Stromal cell of bone marrow (primary cell): ENCODE data around the gene MLC1.
A peak's percentile ranks its signal among the peaks of the same experiment; 100 is the strongest.
"Not testable (repeated sequence)": the region's sequence is repeated elsewhere in the genome, so short reads cannot be mapped to it uniquely, and the experiment has no call there.

Experiments used
- DNase-seq: peaks from one replicate; pipeline ENCODE4 v3.0.0-alpha.2; 2012; ENCODE audit warnings: low read depth

Gene MLC1

DNA sequence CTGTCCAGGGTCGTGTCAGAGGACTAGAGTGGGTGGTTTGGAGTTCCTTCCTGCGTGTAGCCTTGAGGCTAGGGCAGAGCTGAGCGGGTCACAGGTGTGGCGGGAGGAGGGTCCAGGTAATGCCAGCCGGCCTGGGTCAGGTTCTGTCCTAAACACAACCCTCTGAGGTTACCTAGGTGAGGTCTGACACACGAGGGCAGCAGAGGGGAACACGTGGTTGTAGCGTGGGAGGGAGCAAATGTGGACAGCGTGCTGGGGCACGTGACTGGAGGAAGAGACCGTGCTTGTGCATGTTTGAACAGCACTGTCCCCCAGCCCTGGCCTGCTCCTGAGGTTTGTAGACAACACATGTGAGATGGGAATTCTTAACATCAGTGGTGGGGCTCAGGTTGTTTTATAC is 17.7 kb upstream of the MLC1 start:
- no peak for DNase-seq

DNA sequence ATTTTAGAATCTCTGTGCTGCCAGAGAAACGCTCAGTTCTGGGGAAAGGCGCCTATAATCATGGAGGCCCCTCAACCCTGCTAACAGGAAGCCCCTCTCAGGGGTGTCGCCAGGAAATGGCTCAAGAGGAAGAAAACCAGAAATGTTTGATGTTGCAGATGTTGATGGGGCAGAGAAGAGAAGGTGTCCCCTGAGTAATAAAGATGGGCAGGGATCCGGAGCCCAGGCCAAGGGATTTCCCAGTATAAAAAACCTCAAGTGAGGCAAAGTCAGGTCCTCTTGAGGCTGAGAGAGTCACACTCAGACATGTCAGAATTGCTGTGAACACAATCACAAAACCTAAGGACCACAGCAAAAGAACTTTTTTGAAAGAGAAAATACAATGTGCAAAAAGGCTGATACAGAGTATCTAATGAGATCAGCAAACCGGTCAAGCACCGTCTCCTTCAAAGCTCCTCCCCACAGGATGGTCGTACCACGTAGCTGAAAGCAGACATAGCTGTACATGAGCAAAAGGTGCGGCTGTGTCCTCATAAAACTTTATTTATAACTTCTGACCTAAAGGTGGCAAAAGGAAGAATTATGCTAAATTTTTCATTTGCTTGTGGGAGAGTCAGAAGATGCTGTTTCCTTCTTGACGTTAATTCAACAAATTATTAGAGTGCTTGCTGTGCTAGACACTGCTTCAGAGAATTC is 16.8 kb upstream of the MLC1 start:
- no peak for DNase-seq

DNA sequence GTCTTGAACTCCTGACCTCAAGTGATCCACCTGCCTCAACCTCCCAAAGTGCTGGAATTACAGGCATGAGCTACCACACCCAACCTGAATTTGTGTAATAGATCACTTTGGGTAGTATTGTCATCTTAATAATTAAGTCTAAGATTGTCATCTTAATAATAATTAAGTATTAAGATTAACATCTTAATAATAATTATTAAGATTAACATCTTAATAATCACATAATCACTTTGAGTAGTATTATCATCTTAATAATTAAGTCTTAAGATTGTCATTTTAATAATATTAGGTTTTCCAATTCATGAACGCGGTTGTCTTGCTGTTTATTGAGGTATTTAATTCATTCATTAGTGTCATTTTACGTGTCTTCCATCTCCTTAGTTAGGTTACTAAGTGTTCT is 12.8 kb upstream of the MLC1 start:
- DNase-seq, result no peak

DNA sequence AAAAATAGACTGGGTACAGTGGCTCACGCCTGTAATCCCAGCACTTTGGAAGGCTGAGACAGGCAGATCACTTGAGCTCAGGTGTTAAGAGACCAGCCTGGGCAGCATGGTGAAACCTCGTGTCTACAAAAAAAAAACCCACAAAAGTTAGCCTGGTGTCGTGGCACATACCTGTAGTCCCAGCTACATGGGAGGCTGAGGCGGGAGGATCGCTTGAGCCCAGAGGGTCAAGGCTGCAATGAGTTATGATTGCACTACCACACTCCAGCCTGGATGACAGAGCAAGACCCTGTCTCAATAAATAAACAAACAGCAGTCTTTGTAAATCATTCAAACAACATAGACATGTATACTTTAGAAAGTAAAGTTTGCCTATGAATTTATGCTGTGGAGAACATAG is 7.1 kb upstream of the MLC1 start:
- DNase-seq, result no peak

DNA sequence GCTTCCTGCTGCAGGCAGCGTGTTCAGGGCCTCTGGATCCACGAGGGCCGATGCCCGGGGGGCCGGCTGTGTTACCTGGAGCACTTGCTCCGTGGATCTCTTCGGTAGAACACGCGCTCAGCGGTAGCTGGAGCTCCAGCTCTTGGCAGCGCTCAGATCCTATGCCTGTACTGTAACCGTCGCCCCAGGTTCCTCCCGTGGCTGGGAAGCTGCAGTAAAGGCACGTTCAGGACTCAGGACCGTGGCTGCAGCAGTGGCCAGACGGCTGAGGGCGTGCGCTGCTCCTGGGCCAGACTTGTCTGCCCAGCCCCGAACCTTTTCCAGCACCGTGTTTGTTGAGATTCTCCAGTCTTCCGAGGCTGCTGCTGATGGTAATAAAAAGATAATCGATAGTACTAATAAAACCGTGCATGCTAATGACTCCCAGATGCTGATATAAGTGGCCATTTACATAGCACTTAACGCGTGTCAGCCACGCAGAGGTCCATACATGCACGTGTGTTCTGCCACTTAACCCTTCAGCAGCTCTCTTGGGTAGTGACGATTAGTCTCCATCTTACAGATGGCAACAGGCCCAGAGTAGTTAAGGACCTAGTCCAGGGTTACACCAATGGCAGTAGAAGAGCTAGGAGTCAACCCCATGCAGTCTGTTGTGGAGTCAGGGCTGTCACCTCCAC is 6.0 kb upstream of the MLC1 start:
- no peak for DNase-seq

DNA sequence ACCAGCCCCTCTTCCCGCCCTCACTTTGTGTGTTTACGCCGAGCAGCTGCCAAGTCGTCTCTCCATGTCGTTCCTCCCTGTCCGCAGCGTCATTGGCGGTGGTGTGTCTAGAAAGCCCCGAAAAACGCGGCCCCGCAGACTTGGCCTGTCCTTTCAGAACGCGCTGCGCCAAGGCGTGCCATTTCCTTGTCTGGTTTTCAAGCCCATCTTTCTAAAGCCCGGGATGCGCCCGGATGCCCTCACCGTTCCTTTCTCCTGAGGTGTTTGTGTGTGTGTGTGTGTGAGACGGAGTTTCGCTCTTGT is 5.1 kb upstream of the MLC1 start:
- DNase-seq, result no peak

DNA sequence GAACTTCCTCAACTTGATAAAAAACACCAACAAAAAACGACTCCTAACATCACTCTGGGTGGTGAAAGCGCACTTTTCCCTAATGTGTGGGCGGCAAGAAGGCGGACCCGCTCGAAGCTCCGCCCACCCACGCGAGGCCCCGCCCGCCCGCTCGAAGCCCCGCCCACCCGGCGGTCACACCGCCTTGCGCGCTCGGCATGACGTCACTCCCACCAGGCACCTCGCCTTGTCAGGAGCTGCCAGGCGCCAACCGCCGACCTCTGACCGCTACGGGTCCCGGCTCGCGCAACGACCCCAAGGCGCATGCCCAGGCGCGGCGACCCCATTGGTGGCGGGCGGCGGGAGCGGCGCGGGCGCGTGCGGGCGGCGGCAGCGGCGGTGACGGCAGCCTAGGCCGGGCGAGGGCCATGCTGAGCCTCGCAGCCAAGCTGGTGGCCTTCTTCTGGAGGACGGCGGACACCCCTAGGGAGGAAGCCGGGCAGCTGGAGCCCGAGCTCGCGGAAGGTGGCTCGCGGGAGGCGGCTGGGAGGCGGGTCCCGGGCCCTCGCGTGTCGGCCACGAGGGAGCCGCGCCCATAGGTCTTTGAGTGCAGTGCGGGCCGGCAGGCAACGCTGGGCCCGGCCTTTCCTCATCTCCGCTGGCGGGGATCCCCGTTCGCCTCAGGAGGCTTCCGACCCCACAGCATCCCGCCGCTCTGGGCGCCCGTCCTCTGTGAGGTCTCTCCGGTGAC is 4.6 kb upstream of the MLC1 start, which contains the start of gene MOV10L1:
TSS of gene MOV10L1 (plus strand) at position 325 of the 730 bp plus-strand sequence. CDS start at position 408, 83 bp downstream.
- no peak for DNase-seq

DNA sequence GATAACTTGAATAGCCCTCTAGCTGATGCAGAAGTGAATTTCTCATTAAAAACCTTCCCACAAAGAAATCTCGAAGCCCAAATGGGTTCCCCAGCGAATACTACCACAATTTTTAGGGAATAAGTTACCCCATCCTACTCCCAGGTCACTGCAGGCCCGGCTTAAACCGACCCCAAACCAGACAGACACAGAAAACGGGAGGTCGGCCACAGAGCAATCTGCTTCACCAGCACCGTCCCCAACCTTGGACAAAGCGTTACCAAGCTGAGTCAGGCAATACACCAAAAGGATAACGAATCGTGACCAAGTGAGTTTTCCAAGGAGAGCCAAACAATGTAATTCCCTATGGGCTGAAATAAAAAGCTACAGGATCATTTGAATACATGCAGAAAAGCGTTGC is 4.0 kb upstream of the MLC1 start:
- no peak for DNase-seq

DNA sequence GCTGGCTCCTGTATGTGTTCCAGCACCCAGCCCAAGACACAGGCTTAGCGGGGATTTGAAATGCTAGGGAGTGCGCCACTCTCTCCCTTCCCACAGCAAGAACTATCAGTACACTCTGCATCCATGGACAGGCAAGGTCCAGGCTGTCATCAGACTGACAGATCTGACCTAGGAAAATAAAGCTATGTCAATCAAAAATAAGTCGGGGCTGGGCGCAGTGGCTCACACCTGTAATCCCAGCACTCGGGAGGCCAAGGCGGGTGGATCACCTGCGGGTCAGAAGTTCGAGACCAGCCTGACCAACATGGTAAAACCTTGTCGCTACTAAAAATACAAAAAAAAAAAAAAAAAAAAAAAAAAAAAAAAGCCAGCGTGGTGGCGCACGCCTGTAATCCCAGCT is 2.9 kb upstream of the MLC1 start:
- DNase-seq, result no peak

DNA sequence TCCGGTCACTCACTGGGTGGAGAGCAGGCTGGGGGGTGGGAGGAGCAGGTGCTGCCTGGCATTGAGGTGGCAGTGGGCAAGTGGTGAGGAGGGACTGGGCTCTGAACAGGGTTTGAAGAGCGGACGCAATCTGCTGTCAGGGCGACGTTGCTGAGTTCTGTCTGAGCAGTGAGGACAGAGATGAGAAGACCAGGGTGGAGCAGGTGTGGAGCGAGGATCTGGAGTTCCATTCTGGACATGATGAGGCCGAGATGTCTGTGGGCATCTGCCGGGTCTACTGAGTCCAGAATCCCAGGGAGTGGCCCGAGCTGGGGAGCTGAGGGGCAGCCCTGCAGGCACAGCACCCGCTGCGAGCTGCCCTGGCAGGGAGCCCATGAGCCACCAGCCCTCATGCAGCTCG is 2.4 kb upstream of the MLC1 start:
- DNase-seq, result no peak

DNA sequence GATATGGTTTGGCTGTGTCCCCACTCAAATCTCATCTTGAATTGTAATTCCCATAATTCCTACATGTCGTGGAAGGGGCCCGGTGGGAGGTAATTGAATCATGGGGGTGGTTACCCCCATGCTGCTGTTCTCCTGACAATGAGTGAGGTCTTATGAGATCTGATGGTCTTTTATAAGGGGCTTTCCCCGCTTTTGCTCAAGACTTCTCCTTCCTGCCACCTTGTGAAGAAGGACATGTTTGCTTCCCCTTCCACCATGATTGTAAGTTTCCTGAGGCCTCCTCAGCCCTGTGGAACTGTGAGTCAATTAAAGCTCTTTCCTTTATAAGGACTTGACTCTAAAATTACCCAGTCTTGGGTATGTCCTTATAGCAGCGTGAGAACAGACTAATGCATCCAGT is 1.7 kb upstream of the MLC1 start:
- DNase-seq, result not testable (repeated sequence)

DNA sequence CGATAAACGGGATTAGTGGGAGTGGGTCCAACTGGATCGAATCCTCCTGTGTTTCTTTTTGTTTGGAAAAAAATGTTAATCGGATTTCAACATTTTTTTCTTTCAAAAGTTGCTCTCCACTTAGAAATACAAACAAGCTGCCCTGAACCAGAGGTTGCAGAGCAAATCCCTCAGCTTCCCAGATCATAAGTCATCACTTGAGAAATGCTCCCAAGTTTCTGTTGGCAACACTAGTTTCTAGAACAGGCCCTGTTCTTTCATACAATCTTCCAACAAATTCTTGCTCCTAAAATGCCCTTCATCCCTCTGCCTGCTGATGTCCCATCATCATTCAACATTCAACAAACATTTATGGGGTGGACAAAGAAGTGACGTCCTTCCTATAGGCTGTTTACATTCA is 1.3 kb upstream of the MLC1 start:
- DNase-seq, result peak; percentile 65

DNA sequence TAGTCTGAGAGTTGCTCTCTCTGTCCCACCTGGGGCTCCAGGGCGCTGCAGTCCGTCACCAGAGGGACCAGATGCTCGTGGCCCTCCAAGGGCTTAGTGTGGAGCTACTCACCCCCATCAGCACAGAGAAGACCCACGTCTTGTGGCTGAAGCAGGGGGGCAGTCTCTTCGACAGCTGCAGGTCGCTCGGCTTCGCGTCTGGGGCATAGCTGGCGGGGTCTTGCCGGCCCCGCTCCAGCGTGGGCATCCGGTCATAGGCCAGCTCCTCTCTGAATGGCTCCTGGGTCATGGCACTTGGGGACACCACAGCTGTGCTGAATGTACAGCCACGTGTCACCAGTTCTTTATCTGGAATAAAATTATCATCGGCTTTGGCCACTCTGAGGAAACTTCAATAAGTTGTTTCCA is 608 bp downstream of the MLC1 start:
- DNase-seq, result no peak

DNA sequence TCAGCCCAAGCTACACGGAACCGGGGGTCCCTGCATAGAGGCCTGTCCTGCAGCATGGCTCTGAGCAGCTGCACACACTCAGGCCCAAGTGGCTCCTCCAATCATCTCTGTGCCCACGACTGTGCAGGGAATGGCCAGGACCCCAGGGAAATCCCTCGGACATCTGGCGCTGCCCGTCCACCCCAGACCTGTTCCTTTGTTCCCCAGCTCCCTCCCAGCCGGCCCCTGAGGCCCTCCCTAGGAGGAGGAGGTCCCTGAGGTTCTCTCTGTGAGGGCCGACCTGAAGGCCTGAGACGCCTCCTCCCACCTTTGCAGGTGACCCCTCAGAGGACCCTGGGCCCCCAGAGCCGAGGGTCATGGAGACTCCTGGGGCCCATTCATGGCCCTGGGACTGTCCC is 1.1 kb downstream of the MLC1 start:
- no peak for DNase-seq

DNA sequence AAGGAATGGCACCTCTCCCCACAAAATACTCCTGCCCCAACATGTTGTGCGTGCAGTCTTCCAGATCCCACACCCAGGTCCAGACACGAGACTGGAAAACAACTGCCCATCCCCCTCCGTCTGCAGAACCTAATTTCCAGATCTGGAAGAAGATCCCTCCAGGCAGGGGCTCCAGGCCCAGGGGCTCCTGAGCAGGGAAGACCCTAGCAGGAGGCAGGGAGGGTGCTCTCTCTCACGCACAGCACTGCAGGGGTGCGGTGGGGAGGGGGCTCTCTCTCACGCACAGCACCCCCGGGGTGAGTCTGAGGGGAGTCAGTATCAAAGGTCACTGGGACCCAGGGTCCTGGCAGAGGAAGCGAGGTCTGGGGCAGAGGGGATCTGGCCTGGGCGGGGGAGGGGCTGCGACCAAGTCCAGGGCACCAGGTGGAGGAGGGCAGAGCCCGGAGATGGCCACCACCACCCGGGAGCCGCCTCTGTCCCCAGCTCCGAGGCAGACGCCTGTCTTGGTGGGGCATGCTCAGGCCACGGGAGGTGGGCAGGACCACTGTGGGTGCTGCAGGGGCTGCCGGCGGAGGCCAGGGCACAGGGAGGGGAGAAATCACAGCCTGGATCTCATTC is 1.7 kb downstream of the MLC1 start:
- DNase-seq, result no peak

DNA sequence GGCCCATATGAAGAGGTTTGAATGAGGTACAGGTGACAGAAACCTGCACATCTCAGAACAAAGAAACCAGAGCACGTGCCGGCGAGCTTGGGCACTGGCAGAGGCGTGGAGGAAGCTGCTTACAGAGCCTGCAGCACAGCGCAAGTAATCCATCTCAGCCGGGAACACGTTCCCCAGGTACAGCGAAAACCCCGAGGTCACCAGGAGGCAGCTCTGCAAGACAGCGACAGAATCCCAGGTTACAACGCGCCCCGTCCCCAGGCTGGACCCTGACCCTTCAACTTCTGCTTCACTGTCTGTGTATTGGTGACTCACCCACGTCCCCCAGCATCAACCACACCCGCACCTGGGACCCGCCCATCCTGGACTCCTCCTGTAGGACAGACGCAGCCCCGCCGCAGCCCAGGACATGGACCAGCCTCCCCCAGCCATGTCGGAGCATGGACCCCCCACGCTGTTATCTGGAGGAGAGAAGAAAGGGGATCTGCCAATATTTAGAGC is 2.2 kb downstream of the MLC1 start:
- DNase-seq, result no peak

DNA sequence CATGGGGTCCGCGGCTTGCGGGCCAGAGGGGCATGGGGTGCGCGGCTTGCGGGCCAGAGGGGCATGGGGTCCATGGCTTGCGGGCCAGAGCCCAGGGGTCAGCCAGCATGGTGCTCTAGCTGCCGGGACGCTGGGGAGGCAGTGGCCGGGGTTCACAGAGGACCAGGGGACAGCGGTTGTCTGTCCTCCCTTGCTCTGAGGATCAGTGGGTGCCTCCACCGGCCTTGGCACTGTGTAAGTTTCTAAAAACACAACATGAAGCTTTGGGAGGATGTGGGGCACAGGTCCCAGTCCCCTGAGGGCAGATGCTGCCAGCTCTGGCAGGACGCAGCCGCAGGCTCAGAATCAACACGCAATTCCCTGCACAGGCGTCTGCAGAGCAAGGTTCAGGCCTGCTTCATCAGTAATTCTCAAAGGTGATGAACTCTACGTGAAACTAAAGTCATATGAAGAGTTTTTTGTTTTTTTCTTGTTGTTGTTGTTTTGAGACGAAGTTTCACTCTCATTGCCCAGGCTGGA is 3.0 kb downstream of the MLC1 start:
- no peak for DNase-seq

DNA sequence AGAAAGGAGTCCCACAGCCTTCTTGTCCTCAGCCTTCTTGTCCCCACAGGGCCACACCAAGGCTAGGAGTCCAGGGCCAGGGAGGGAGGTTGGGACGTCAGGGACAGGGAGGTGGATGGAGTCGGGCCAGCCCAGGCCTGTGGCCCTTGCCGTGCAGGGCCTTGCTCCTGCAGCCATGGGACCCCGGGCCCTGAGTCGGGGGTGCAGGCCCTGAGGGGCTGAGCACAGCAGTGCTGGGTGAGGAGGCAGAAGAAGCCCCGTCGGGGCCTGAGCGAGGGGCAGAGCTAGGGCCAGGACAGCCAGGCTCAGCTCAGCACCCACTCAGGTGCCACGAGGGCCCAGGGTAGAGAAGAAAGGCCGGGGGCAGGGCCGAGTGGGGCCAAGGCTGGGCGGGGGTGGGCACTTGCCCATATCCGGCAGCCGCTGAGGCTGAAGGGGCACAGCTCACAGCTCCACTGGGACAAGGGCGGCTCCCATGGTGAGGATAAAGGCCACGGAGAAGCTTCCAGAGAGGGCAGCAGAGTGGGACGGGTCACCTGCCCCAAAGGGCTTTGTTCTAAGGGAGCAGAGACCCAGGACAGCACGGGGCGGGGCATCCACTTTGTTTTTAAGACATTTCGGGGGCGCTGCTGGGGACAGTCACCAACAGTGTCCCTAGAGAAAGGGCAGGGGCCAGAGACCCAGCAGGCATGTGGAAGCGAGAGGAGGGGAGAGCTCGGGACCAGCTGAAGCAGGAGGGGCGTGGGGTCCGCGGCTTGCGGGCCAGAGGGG is 3.6 kb downstream of the MLC1 start:
- no peak for DNase-seq

DNA sequence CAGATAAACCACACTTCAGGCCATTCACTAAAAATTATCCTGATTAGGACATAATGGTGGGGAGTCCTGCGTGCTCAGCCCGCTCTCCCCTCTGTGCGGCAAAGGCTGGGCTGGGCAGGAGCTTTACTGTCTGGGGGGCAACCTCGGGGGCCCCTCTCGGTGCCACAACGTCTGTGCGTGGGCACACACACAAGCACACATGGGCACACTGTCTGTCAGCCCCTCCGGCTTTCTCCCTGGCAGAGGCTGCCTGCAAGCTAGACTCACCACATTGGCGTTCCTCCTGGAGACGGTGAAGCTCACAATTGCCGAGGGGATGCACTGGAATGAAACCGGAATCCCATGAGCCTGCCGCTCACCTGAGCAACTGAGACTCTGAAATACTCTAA is 5.2 kb downstream of the MLC1 start:
- DNase-seq, result no peak

DNA sequence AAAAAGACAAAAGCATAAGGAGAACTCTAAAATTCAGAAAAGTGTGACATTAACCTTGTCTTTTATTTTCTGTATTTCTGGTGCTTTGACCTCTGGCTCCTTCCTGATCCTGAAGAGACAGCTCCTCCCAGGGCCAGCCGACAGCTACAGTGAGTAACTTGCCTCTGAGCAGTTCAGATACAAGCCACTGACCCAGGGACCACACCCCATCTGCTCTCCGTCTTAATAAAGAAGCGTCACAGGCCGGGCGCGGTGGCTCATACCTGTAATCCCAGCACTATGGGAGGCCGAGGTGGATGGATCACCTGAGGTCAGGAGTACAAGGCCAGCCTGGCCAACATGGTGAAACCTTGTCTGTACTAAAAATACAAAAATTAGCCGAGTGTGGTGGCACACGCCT is 6.5 kb downstream of the MLC1 start:
- no peak for DNase-seq

DNA sequence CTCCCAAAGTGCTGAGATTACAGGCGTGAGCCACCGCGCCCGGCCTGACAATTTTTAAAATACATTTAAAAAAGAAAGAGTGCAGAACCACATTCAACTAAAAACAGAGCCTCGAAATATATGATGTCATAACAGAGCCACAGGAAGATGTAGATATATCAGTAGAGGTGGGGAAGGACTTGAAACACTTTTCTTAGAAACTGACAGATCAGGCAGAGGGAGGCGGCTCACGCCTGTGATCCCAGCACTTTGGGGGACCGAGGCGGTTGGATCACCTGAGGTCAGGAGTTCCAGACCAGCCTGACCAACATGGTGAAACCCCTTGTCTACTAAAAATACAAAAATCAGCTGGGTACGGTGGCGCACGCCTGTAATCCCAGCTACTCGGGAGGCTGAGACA is 7.0 kb downstream of the MLC1 start:
- no peak for DNase-seq
